Measurements from ENCODE around the gene PI4KB.

PI4KB gene

GRCh38 chr1:151311011-151311410 is 16.2 kb downstream of the PI4KB start:
- DNase-seq = no peak

DNA sequence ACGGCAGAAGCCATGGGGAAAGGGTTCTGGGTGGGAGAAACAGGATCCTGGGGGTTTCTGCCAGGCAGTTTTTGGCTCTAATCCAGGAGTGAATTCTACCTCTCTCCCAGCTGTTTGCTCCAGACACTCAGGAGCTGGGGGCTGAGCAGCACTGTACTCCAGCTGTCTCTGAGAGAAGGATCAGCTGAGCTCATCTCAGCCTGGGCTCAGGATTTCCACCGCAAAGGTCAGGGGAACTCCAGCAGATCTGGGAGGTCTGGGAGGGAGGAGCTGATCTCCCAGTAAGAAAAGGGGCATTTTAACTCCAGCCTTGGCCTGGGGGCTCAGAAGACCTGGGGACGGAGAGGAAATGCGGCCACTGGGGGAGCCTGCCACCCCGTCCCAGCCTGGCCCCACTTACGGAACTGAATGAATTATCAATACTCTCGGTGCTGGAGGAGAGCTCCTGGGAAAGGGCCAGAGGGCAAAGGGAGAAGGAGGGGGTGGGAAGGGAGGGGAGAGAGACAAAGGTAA is 17.3 kb downstream of the PI4KB start:
- no peak for DNase-seq

GRCh38 chr1:151294742-151295462 is 32.3 kb downstream of the PI4KB start:
- DNase-seq = no peak

DNA sequence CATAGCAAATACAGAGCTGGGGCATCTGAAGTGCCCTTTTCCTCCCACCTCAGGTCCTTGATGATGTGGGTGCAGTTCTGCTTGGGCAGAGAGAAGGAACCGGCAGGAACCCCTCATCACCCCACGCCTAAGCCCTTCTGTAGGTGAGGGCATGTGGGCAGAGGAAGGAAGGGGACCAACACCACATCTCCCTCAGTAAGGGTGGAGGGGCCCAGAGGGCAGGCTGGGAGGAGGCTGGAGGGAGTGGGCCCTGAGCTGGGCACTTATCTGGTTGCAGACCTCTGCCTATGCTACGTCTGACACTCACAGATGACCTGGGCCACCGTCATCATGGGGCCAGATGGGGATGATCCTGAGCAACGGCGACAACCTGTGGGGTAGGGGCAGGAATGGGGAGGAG is 34.1 kb downstream of the PI4KB start:
- DNase-seq = no peak

- no peak for DNase-seq
These were observed 34.8 kb downstream of the PI4KB start for GRCh38 chr1:151292207-151293030.

DNA sequence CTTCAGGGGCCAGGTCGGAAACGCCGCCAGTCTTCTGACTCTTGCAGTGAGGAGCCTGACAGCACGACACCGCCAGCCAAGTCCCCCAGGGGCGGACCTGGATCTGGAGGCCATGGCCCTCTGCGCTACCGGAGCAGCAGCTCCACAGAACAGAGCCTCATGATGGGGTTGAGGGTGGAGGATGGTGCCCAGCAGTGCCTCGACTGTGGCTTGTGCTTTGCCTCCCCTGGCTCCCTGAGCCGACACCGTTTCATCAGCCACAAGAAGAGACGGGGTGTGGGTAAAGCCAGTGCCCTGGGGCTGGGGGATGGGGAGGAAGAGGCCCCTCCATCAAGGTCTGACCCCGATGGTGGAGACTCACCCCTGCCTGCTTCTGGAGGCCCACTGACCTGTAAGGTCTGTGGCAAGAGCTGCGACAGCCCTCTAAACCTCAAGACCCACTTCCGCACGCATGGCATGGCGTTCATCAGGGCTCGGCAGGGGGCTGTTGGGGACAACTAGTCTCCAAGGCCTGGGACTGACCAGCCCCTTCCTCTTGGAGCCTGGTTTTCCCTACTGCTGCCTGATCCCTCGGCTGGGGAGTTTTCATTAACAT is 36.4 kb downstream of the PI4KB start:
- no peak for DNase-seq

DNA sequence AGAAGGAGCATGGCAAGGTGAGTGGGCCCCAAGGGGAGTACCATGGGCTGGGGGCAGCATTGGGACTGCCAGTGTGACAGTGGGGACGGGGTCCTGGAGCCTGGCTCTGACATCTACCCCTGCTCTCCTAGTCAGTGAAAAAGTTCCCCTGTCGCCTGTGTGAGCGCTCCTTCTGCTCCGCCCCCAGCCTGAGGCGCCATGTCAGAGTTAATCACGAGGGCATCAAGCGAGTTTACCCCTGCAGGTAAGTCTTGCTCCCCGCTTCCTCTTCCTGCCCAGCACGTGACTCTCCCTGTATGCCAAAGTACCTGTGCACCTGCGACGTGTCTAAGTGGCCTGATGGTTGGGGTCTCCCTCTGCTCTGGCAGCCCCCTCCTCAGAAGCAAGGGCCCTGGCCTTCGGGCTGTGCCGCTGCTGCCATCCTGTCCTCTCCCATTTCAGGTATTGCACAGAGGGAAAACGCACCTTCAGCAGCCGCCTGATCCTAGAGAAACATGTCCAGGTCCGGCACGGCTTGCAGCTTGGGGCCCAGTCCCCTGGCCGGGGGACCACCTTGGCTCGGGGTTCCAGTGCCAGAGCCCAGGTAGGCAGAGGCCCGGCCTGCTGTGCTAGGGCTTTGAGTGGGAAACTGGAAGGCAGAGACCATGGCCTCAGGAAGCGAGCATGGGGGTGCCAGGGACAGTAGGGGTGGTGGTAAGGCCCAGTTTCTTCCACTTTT is 37.1 kb downstream of the PI4KB start:
- DNase-seq = no peak

DNA sequence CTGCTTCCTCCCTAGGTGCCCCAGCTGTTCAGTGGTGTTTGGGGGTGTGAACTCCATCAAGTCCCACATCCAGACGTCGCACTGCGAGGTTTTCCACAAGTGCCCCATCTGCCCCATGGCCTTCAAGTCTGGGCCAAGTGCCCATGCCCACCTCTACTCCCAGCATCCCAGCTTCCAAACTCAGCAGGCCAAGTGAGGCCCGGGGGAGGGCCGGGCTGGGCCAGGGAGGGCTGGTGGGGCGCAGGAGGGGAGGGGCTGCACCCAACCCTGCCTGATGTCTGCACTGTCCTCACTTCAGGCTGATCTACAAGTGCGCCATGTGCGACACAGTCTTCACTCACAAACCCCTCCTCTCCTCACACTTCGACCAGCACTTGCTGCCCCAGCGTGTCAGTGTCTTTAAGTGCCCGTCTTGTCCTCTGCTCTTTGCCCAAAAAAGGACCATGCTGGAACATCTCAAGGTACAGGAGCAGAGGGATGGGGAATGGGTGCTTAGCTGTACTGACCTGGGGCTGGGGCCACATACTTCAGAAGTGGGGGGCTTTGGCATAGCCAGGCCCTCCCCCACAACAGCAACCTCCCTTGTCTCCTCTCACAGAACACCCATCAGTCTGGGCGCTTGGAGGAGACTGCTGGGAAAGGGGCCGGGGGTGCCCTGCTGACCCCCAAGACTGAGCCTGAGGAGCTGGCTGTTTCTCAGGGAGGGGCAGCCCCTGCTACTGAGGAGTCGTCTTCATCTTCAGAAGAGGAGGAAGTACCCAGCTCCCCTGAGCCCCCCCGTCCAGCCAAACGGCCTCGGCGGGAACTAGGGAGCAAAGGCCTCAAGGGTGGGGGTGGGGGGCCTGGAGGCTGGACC is 37.9 kb downstream of the PI4KB start:
- no peak for DNase-seq

DNA sequence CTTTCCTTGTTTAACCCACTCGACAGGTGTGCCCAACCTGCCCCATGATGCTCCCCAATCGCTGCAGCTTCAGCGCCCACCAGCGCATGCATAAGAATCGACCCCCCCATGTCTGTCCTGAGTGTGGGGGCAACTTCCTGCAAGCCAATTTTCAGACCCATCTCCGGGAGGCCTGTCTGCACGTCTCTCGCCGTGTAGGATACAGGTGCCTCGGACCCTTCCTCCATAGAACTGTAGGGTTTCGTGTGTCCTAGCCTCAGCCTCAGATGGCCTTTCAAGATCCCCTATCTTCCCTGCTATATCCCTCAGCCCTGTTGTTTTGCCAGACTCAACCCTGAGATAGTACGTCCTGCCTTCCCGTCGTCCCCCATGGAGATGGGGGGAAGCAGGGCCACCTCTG is 38.7 kb downstream of the PI4KB start:
- DNase-seq = no peak

DNA sequence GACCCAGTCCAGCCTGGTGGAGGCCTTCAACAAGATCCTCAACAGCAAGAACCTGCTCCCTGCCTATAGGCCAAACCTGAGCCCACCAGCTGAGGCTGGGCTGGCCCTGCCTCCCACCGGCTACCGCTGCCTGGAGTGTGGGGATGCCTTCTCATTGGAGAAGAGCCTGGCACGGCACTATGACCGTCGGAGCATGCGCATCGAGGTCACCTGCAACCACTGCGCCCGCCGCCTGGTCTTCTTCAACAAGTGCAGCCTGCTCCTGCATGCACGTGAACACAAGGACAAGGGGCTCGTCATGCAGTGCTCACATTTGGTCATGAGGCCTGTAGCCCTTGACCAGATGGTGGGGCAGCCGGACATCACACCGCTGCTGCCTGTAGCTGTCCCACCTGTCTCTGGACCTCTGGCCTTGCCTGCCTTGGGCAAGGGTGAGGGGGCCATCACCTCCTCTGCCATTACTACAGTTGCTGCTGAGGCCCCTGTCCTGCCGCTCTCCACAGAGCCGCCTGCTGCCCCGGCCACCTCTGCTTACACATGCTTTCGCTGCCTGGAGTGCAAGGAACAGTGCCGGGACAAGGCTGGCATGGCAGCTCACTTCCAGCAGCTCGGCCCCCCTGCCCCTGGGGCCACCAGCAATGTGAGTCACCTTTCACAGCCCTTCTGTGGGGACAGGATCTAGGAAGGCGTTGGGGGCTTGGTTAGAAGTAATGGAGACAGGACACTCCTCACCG is 39.3 kb downstream of the PI4KB start:
- no peak for DNase-seq

DNA sequence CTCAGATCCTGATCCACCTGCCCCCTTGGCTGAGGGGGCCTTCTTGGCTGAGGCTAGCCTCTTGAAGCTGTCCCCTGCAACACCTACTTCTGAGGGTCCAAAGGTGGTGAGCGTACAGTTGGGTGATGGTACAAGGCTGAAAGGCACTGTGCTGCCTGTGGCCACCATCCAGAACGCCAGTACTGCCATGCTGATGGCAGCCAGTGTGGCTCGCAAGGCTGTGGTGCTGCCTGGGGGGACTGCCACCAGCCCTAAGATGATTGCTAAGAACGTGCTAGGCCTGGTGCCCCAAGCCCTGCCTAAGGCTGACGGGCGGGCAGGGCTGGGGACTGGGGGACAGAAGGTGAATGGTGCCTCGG is 39.9 kb downstream of the PI4KB start:
- DNase-seq = no peak

DNA sequence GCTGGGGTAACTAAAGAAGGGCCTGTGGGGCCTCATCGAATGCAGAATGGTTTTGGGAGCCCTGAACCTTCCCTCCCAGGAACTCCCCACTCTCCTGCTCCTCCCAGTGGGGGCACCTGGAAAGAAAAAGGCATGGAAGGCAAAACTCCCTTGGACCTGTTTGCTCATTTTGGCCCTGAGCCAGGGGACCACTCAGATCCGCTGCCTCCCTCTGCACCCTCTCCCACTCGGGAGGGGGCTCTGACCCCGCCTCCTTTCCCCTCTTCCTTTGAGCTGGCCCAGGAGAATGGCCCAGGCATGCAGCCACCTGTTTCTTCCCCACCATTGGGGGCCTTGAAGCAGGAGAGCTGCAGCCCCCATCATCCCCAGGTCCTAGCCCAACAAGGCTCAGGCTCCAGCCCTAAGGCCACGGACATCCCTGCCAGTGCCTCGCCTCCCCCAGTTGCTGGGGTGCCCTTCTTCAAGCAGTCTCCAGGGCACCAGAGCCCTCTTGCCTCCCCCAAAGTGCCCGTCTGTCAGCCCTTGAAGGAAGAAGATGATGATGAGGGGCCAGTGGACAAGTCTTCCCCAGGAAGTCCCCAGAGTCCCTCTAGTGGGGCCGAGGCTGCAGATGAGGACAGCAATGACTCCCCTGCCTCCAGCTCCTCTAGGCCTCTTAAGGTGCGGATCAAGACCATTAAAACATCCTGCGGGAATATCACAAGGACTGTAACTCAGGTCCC is 40.4 kb downstream of the PI4KB start:
- DNase-seq = no peak

DNA sequence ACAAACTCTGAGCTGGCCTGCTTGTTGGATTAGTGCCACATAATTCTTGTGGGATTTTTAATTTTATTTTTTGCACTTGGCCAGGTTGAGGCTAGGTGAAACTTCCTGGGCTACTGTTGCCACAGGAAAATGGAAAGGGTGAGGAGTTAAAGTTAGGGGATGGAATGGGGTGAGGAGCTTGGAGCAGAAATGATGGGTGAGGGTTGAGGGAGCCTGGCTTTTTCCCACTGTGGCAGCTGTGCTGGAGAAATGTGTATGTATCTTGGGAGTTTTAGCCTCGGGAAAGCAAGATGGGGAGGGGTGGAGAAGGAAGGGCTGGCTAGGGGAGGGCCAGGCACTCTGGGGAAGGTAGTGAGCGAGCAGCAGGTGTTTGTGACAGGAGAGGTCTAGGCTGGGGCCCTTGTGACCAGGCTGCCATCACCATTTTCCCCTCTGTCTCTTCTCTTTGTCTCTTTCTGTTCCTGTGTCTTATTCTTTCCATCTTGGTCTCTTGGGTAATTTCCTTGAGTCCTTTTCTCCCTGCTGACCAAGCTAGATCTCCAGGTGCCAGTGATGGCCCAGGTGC is 43.1 kb downstream of the PI4KB start:
- DNase-seq = no peak

DNA sequence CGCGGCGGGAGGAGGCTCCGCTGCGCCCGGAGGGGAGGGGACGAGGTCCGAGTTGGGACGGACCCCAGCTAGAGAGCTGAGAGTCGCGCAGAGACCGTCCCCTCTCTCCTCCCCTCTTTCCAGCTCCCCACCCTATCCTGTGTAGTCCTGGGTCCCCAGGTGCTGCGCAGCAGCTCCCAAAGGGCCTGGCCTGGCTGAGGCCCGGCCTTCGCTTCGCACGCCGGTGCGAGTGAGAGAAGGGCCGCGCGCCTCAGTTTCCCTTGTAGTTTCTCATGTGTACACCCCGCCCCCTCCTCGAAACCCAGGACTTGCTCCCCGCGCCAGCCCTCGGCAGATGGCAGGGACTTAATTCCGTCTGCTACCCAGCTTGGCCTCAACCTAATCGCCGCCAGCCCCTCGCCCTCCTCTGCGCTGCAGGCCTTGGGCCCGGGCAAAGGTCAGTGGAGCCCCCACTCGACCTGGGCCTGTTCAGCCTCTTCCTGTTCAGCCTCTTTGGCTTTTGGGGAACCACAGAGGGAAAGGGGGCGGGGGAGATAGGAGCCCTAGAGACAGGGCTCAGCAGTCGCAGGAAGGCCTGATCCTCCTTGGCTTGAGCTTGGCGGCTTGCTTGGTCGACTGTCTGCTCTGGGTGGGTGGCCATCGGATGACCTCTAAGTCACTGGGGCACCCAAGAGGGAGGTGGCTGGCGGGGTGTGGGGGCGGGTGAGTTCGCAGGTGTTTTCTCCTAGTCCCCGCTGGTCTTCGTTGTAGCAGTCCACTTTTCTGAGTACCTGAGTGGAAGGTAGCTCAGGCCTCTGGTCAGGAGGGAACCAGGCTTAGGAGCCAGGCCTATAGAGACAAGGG is 44.1 kb downstream of the PI4KB start:
- DNase-seq = peak; percentile 13

DNA sequence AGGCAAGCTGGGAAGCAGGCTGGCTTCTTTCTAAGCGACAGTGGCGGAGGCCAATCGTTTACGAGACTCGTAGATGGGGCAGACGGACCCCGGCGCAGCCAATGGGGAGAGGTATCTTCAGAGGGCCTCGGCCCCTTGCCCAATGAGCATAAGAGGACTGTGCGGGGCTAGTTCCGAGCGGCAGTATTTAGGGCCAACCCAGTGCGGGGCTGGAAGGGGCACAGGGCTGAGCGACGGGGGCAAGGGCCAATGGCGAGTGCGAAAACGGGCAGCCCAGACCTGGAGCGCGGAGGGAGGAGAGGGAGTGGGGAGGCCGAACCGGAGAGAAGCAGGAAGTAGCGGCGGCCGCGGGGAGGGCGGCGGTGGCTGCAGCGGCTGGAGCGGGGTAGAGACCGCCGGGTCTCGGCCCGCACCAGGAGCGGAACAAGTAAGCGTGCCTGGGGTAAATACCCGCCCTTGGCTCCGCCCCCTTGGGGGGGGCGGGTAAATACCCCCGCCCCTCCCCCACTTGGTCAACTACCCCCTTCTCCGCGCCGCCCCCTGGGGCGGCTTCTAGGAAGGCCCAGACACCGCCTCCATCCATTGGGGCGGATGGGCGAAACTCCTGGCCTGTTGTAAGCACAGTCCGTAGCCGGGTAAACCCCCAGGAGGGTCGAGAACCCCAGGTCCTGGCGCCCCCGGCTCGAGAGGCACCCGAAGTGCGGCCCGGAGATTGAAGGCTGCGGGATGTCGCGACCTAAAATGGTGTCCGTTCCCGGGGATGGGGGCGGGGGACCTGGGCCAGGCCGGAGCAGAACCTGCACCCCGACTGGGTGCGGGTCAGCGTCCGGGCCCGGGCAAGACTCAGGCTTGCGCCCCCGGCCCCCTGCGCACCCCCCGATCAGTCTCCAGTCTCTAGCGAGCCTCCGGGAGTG is 45.0 kb downstream of the PI4KB start, which contains the start of gene ZNF687:
TSS of gene ZNF687 (plus strand) at position 331 of the 914 bp plus-strand sequence. CDS start 3,993 bp downstream, outside the sequence.
- DNase-seq = peak; percentile 97

- peak; percentile 94 for DNase-seq
These were observed 45.8 kb downstream of the PI4KB start for GRCh38 chr1:151281225-151281968.

DNA sequence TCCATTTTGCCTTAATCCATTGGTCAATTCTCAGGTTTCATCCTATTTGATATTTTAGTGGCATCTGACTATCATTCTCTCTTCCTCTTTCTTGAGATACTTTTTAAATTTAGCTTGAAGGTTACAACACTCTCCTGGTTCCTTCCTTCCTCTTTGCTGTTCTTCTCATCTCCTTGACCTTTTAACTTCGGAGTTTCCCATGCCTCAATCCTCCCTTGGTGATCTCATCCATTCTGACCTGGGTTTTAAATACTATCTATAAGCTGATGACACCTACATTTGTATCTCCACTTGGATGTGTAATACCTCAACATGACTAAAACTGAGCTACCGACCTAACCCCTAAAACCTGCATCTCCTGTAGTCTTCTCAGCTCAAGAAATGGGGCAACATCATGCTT is 50.0 kb downstream of the PI4KB start:
- DNase-seq = no peak
